NCI-H748 treated with DMSO at 0.1 percent for 48 hours (cell line): ENCODE data around the gene SCCPDH.
"Not testable (repeated sequence)": the region's sequence is repeated elsewhere in the genome, so short reads cannot be mapped to it uniquely, and the experiment has no call there.

Experiments used
- DNase-seq: peaks from one replicate; lab custom pipeline; 2025; lab: John Stamatoyannopoulos, UW

Gene SCCPDH

GRCh38 chr1:246800756-246801155 is 76.5 kb downstream of the SCCPDH start:
- no peak for DNase-seq

GRCh38 chr1:246801241-246802020 is 77.2 kb downstream of the SCCPDH start:
- no peak for DNase-seq

- no peak for DNase-seq
These were observed 79.2 kb downstream of the SCCPDH start for GRCh38 chr1:246803373-246803772.

GRCh38 chr1:246803883-246804282 is 79.7 kb downstream of the SCCPDH start:
- DNase-seq: no peak

GRCh38 chr1:246805135-246805716 is 81.0 kb downstream of the SCCPDH start:
- DNase-seq: no peak

GRCh38 chr1:246809473-246809872 is 85.3 kb downstream of the SCCPDH start:
- no peak for DNase-seq

DNA sequence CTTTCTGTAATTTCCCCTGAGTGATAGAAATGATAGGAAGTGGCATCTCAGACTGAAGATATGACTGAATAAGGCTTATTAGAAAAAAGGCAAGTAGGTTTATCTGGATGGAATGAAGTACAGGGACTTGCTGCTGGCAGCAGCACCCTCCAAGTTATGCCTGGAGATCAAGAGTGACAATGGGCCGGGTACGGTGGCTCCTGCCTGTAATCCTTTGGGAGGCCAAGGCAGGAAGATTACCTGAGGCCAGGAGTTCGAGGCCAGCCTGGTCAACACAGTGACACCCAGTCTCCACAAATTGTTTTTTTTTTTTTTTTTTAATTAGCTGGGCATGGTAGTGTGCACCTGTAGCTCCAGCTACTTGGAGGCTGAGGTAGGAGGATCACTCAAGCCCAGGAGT is 87.8 kb downstream of the SCCPDH start:
- no peak for DNase-seq

DNA sequence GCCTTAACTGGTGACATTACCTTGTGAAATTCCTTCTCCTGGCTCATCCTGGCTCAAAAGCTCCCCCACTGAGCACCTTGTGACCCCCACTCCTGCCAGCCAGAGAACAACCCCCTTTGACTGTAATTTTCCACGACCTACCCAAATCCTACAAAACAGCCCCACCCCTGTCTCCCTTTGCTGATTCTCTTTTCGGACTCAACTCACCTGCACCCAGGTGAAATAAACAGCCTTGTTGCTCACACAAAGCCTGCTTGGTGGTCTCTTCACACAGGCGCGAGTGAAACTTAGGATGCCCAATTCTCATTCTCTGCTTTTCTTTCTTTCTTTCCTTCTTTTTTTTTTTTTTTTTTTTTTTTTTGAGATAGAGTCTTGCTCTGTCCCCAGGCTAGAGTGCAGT is 89.1 kb downstream of the SCCPDH start:
- not testable (repeated sequence) for DNase-seq

DNA sequence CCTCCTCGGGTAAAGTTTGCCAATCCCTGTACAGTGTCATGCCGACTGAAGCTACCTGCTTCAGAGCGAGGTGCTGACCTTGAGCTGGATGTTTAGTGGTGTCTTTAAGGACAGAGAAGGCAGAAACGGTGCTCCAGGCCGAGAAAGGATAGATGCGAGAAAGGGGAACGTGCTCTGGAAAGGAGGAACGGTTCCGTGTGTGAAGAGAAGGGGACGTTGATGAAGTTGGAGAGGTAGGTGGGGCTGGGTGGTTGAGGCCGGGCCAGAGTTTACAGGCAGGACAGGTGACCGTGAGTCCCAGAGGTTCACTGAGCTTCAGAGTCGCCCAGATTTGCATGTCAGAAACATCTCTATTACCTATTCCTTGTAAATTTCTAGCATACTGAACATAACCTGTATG is 90.7 kb downstream of the SCCPDH start:
- no peak for DNase-seq

GRCh38 chr1:246815693-246816270 is 91.6 kb downstream of the SCCPDH start:
- no peak for DNase-seq
